Stimulated activated naive CD4-positive, alpha-beta T cell treated with Interleukin-2 at 50 U/mL for 16 hours (primary cell): ENCODE results near the gene RELT.

Source experiments
- DNase-seq: peaks from one replicate; lab custom pipeline; 2025; lab: John Stamatoyannopoulos, UW

The RELT gene

DNA sequence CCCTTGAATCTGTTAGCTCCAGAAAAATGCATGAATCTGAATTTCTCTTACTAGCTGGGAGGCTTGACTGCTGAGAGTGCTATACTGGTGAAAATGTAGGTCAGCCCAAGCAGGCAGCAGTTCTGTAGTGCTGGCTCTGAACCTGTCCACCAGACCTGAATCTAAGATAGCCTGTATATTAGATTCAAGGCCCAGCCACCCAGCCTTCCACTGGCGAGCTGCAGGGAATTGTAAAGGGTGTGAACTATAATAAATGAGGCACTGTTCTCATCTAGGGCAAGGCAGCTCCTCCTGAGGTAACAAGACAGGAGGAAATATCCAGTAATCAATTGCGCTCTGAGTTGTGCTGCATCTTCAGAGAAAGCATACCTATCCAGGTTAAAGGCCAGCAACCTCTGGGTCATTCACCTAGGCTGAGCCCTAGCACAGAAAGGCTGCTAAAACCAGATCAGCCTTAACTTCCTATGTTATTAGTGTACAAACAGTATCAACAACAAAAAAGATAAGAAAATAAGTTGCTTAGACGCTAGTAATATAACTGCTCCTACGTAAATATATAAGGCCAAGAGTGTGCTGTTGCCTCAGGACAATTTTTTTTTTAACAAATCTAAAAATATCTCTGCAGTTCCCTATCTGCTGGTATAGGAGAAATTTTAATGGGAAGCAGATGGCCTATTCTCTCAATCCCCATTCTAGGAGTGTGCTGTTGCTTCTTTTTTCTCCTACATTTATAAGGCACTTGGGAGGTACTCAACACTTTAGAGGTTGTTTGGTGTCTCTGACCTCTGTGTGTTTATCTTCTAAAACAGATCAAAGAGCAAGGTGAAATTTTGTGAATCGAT is 63.0 kb downstream of the RELT start:
- DNase-seq, result no peak

- no peak for DNase-seq
These were observed 69.8 kb downstream of the RELT start for GRCh38 chr11:73445980-73446379.

DNA sequence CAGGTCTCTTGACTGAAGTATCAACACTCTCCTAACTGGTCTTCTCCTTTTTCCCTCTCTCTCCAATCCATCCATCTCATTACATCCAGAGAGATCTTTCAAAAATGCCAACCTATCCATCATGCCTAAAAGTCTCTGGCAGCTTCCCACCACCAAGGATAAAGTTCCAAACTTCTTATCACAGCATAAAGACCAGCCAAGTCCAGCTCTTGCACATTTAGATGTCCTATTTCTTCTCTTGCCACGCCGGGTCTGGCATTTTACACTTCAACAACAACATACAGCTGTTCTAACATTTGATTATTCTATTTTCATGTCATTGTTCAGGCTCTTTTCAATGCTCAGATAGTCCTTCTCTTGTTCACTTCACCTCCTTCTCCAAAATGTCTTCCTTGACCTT is 70.6 kb downstream of the RELT start:
- DNase-seq, result no peak
